NCI-H1436 treated with DMSO at 0.1 percent for 48 hours (cell line): ENCODE data around the gene SLCO4A1.
A peak's percentile ranks its signal among the peaks of the same experiment; 100 is the strongest.
"Not testable (repeated sequence)": the region's sequence is repeated elsewhere in the genome, so short reads cannot be mapped to it uniquely, and the experiment has no call there.

ENCODE experiments used
- DNase-seq: peaks from one replicate; lab custom pipeline; 2025; lab: John Stamatoyannopoulos, UW

Gene SLCO4A1

GRCh38 chr20:62622877-62623487, 19.3 kb upstream of the SLCO4A1 start:
- DNase-seq: no peak

DNA sequence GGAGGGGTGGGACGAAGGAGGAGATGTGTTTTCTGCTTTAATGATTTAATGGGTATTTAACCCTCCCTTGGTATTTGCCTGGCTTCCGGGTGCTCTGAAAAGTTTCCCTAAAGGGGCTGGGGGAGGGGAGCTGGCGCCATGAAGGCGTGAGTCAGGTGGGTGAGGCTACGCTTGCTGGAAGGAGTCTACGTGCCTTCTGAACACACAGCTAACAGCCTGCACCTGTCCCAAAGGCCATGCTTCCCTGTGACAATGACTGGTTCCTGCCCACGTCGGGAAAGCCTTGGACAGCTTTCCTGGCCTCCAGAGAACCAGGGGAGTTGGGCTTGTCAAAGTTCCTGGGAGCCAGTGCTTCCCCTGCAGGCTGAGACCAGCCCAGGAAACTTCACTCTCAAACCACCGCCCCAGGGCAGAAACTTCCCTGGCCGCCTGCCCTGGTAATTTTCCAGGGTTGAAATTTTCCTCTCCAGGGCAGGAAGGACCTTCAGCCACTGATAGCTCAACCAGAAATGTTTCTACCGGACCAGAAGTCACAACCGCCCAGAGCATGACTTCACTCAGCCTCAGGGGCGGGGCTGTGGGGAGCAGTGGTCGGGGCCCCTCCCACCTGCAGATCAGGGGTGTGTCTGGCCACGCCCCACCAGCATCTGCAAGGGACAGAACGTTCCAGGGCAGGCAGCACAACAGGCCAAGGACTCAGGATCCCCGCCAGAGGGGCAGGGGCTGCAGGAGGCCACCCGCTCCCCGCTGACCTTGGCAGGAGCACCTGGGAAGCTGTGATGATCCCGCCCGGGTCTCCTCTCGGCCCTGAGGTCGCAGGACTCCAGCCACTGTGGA, 18.6 kb upstream of the SLCO4A1 start:
- DNase-seq: no peak

GRCh38 chr20:62624325-62624690, 18.0 kb upstream of the SLCO4A1 start:
- DNase-seq: no peak

DNA sequence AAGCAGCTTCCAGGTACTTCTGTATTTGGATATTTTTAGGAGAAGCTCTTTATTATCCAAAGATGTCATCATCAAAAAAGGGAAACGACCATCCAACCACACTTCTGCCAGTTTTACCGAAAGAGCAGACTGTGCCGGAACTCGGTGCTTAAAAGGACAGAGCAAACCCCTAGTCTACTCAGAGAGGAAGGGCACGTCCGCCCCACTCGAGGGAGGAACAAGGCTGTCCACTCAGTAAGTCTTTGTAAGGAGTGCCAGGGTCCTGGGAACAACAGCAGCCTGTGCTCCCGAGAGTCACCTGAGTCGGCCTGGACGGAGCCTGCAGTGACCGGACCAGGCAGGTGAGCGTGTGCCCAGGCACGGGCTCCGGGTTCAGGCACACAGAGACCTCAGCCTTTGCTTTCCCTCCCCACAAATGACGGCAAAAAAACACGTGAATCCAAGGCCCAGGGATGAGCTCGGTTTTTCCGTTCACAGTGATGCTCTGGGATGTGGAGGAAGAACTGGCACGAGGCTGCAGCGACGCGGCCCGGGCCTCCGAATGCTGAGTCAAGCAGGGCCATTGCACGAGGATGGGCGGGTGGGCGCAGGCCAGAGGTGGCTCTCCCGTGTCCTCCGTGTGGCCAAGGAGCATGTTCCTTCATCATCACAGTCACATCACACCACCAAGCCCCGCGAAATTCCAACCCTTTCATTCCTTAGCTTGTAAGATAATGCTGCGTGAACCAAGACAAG, 17.4 kb upstream of the SLCO4A1 start:
- DNase-seq: no peak

- DNase-seq: no peak
Observed at GRCh38 chr20:62625516-62625915, 16.8 kb upstream of the SLCO4A1 start.

DNA sequence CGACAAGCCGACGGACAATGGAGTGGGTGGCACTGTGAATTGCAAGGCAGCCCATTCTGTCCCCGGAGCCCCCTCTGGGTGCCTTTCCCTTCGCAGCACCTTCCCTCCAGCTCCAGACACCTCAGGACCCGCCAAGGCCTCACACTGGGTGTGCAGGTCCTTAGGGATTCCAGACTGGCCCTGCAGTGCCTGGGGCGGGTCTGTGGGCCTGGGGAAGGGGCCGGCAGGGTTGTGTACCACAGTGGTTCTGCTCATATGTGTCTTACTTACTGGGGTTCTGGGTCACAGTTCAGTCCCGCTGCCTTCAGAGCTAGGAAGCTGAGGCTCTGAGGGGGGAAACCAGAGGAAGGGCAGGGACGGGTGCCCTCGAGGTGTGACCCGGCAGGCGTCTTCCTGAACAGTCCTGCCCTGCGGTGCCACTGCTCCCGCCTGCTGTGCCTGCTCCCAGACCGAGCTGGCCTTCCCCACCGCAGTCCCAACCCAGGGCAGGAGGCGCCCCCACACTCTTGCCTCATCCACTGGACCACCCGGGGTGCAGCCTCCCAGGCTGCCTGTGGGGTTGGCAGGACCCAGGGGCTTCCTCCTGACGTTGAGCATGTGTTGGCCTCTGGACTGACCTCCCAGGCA, 16.3 kb upstream of the SLCO4A1 start:
- no peak for DNase-seq

DNA sequence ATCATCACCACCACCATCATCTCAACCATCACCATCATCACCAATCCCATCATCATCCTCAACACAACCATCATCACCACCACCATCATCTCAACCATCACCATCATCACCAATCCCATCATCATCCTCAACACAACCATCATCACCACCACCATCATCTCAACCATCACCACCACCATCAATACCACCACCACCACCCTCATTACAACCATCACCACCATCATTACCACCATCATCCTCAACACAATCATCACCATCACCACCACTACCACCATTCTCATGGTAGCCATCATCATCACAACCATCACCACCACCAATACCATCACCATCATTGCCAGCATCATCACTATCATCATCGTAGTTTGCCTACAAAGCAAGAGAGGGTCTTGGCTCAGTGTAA, 14.9 kb upstream of the SLCO4A1 start:
- not testable (repeated sequence) for DNase-seq

- no peak for DNase-seq
Observed at GRCh38 chr20:62627901-62628612, 14.2 kb upstream of the SLCO4A1 start.

GRCh38 chr20:62628691-62629090, 13.6 kb upstream of the SLCO4A1 start:
- no peak for DNase-seq

- no peak for DNase-seq
Observed at GRCh38 chr20:62629864-62630470, 12.3 kb upstream of the SLCO4A1 start.

DNA sequence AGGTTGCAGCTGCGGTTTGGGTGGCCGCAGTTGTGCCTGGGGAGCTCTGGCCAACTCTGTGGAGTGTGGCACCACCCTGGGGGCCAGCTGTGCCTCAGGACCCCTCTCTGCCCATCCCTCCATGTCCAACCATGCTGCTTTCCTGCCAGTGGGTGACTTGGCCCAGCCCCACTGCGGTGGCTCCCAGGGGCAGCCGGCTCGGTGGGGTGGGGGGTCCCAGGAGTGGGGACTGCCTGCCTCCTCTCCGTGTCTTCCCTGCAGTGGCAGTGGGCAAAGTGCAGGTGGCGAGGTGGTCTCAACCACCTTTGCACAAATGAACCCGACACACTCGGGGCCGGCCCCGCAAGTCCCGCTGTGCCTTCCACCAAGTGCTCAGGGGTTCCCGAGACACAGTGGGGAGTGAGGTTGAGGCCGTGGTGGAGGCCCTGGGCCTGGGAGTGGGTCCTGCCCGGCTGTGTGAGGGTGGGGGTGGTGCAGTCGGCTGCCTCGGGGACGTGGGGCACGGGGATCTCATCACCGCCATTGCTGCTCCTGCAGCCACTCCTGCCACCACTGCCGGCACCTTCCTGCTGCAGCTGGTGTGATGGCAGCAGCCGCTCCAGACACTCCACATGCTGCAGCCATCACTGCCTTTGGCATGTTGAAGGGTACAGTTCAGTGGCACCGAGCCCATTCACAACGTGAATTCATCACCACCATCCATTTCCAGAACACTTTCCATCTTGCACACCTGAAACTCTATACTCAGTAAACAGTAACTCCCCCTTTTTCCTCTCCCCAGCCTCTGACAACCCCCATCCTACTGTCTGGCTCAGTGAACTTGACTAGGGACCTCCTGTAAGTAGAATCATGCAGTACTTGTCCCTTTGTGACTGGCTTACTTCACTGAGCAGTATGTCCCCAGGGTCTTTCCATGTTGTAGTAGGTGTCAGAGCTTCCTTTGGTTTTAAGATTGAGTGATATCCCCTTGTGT, 10.7 kb upstream of the SLCO4A1 start:
- no peak for DNase-seq

- peak; percentile 21 for DNase-seq
Observed at GRCh38 chr20:62632575-62633090, 9.7 kb upstream of the SLCO4A1 start.

GRCh38 chr20:62633598-62634329, 8.5 kb upstream of the SLCO4A1 start:
- no peak for DNase-seq

GRCh38 chr20:62634330-62634967, 7.9 kb upstream of the SLCO4A1 start:
- no peak for DNase-seq

DNA sequence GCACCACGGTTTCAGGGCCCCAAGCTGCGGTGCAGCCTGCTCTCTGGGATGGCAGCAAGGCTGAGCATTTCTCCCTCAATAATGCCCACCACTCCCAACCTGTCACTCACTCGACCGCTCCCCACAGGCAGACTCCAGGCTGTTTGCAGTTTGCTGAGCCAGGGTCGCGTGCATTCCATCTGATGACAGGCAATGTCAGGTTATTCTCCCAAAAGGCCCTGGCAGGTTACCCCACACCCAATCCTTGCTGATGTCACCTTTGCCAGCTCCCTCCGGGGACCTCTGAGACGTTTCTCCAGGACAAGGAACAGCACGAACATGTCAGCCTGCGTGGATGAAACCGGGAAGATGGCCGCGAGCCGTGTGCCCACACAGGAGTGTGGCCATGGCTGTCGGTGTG, 7.1 kb upstream of the SLCO4A1 start:
- DNase-seq: no peak

DNA sequence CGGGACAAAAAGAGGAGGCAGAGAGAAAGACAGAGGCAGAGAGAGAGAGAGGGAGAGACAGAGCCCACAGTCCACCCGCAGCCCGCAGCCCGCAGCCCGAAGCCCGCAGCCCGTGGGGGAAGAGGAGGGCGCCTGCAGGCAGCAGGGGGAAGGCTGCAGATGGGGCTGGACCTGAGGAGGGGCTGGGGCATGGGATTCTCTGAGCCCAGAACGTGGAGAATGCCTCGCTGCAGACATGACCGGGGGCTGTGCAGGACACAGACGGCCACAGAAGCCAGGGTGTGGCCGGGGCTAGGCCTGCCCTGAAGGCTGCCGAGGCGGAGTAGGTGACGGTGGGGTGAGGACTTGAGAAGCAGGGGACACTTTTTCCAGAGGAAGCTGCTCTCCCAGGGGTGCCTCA, 6.5 kb upstream of the SLCO4A1 start:
- no peak for DNase-seq

DNA sequence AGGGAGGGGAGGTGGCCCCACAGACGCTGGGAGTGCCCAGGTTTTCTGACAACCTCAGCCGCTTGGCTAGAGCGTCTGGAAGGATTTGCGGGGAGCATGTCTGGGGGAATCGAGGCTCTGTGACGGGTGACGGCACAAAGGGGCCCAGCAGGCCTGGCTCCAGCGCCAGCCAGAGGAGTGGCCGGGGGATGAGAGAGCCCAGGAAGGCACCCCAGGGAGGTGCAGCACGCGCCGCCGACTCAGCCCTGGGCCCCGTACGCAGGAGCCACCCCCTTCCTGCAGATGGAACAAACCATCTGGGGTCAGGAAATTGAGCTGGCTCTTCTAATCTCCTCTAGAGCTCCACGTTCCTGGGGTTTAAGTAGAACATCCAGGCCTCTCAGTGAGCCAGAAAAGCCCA, 5.9 kb upstream of the SLCO4A1 start:
- no peak for DNase-seq

- no peak for DNase-seq
Observed at GRCh38 chr20:62637110-62637509, 5.2 kb upstream of the SLCO4A1 start.

DNA sequence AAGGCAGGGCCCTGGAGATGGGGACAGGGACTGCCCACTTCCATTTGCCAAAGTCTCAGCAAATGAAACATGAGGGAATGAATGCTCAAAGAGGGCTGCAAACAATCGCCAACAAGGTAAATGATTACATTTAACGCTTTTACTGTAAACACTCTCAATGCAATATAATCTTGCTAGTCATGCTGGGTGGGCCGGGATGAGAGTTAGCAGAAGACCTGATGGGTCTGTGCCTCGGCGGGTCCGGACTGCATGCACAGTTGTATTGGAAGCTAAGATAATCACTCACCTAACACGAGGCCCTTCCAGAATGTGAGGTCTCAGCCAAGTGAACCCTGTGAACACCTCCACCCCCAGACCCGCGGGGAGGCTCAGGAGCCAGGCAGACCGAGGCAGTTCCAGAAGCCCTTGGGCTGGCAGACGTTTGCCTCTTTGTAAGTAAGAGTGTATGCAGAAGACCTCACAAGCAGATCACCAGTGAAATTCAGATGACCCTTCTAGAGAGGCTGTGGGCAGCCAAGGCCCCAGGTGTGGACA, 4.7 kb upstream of the SLCO4A1 start:
- no peak for DNase-seq
